GM12892 (cell line): ENCODE data around the gene DHCR7.

ENCODE experiments used
- POLR2A ChIP-seq: IDR thresholded peaks from 2 replicates; pipeline ENCODE4 v1.6.1; 2011; ENCODE audit warnings: low read depth, low read length, control low read depth
- POLR2AphosphoS5 ChIP-seq: IDR thresholded peaks from 2 replicates; pipeline ENCODE4 v1.6.1; 2011; ENCODE audit warnings: low read depth, low read length, control low read depth
- TAF1 ChIP-seq: IDR thresholded peaks from 2 replicates; pipeline ENCODE4 v1.6.1; 2011; ENCODE audit warnings: low read depth, mild to moderate bottlenecking, control low read depth, low read length, borderline replicate concordance

GRCh38 chr11:71404209-71404608 is 44.0 kb downstream of the DHCR7 start:
- TF ChIP-seq POLR2A (no peak), TAF1 (no peak), POLR2AphosphoS5 (no peak)
